Measurements from ENCODE around the gene OR1I1.
"Not testable (repeated sequence)": the region's sequence is repeated elsewhere in the genome, so short reads cannot be mapped to it uniquely, and the experiment has no call there.

OR1I1 gene

DNA sequence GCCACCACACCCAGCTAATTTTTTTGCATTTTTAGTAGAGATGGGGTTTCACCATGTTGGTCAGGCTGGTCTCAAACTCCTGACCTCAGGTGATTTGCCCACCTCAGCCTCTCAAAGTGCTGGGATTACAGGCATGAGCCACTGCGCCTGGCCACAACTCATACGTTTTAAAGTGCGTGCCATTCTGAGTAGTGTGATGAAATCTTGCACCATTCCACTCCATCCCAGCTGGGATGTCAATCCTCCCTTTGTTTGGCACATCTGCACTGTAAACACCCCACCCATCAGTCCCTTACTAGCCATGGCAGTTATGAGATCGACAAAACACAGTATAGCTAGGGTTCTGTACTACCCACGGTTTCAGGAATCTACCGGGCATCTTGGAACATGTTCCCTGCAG lies 16.0 kb downstream of the OR1I1 start:
- DNase-seq (ENCODE audit: extremely low read depth in 1 of 2, low read depth in 1 of 2): not testable (repeated sequence)

DNA sequence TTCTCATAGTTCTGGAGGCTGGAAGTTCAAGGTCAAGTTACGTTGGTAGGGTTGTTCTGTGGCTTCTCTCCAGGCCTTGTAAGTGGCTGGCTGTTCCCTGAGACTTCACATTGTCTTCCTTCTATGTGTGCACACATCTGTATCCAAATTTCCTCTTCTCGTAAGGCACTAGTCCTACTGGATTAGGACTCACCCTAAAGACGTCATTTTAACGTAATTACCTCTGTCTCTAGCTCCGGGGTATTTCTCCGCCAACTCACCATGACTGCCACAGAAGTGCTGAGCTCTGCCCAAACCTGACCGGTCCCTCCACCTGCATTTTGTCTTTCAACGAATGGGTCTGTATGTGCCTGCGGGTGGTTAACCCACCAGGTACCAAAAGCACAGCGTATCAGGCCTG lies 16.4 kb downstream of the OR1I1 start:
- no peak for DNase-seq (ENCODE audit: extremely low read depth in 1 of 2, low read depth in 1 of 2)

DNA sequence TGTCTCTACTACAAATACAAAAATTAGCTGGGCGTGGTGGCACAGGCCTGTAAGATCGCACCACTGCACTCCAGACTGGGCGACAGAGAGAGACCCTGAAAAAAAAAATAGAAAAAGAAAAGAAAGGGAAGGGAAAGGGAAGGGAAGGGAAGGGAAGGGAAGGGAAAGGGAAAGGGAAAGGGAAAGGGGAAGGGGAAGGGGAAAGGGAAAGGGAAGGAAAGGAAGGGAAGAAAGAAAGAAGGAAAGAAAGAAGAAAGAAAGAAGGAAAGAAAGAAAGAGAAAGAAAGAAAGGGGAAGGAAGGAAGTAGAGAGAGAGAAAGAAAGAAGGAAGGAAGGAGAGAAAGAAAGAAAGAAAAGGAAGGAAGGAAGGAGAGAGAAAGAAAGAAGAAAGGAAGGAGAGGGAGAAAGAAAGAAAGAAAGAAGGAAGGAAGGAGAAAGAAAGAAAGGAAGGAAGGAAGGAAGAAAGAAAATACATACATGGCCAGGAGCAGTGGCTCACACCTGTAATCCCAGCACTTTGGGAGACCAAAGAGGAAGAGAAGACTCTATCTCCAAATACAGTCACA lies 17.1 kb downstream of the OR1I1 start:
- DNase-seq (ENCODE audit: extremely low read depth in 1 of 2, low read depth in 1 of 2): no peak

DNA sequence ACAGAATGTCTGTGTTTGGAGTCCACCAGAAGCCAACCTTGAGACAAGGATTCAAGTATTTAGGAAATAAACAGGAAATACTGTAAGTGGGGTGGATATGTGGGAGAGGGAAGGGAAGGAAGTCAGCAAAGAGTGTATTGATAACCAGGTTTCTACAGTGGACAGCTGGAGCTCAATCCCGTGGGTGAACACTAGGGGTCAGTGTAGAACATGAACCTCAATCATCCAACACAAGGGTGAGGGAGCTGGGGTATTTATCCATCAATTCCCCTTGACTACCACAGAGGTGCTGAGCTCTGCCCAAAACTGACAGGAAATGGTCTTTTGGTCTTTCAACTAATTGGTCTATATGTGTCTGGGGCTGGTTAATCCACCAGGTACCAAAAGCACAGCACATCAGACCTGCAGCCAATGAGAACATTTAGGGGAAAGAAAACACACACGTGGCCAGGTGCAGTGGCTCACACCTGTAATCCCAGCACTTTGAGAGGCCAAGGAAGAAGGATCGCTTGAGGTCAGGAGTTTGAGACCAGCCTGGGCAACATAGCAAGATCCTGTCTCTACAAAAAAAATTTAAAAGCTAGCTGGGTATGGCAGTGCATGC lies 19.6 kb downstream of the OR1I1 start:
- DNase-seq (ENCODE audit: extremely low read depth in 1 of 2, low read depth in 1 of 2): no peak

DNA sequence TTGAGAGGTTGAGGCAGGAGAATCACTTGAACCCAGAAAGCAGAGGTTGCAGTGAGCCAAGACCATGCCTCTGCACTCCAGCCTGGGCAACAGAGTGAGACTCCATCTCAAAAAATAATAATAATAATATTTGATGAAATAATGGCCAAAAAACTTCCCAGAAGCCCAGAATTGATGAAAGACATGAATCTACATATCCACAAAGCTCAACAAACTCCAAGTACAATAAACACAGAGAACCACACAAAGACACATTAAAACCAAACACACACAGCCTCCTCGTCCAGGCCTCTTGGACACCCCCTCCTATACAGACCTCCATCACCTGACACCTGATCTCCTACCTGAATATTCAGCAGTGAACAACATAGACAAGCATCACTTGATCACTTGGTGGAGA lies 22.0 kb downstream of the OR1I1 start:
- no peak for DNase-seq (ENCODE audit: extremely low read depth in 1 of 2, low read depth in 1 of 2)

DNA sequence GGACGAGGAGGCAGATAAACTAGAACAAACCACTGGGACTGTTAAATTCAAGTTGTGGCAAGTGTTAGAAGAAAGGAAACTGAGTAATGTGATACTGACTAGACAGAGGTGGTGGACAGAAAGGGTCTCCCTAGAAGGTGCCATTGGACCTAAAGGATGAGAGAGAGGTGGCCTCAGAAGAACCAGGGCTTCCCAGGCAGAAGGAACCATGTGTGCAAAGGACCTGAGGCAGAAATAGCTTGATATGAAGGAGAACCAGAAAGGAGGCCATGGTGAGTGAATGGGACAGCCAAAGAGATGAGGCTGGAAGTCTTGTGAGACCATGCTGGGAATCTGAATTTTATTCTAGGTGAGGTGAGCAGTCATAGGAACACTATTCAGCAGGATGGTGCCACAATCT lies 22.4 kb downstream of the OR1I1 start:
- no peak for DNase-seq (ENCODE audit: extremely low read depth in 1 of 2, low read depth in 1 of 2)

DNA sequence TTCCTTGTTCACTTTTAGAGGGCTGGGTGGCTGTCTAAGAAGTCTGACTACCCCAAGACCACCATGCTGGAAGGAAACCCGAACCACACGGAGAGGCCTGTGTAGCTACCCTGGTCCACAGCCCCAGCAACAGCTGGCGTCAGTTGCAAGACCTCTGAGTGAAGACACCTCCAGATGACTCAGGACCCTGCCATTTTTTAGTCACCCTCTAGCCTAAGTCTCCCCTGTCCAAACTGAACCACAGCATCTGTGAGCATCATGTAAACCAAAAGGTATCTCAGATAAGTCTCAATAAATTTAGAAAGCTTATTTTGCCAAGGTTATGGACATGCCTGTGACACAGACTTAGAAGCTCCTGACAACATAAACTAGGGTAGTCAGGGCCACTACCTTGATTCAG lies 23.0 kb downstream of the OR1I1 start:
- DNase-seq (ENCODE audit: extremely low read depth in 1 of 2, low read depth in 1 of 2): no peak

DNA sequence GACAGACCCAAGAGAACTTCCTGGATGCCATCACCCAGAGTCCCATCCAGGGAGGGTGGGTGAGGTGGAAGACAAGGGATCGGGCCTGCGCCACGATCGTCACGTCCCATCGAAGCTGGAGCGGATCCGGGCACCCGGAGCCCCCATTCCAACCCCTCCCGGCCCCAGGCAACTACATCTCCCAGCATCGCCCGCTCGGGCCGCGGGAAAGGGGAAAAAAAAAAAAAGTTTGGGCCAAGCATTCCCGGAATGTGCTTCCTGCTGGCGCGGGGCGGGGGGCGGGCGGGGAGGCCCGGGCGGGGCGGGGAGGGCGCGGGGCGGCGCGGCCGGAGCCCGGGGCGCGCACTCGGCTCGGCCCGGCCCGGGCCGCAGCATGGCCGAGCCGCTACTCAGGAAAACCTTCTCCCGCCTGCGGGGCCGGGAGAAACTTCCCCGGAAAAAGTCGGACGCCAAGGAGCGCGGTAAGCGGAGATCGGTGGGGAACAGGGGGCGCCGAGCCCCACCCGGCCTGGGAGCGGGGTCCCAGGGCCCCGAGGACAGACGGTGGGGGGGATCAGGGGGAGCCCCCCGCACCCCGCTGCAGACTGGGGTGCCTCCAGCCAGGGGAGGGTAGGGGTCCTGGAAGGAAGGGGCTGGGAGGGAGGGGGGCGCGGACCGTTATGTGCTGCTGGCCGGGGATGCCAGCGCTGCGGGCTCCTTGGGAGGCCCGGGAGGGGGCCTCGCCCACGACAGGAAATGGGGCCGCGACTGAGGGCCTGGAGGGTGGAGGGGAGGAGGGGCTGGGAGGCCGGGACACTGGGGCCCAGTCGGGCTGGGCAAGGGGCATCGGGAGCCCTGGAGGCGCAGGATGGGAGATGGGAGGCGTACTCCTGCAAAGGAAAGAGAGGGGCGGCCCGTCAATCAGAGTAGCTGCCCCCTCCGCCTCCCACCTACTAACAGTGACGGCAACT lies 25.3 kb downstream of the OR1I1 start, which contains the start of gene SYDE1:
Gene SYDE1 (plus strand): TSS at position 341 of the 950 bp plus-strand sequence. CDS start 33 bp downstream, at position 374.
- DNase-seq (ENCODE audit: extremely low read depth in 1 of 2, low read depth in 1 of 2): no peak

DNA sequence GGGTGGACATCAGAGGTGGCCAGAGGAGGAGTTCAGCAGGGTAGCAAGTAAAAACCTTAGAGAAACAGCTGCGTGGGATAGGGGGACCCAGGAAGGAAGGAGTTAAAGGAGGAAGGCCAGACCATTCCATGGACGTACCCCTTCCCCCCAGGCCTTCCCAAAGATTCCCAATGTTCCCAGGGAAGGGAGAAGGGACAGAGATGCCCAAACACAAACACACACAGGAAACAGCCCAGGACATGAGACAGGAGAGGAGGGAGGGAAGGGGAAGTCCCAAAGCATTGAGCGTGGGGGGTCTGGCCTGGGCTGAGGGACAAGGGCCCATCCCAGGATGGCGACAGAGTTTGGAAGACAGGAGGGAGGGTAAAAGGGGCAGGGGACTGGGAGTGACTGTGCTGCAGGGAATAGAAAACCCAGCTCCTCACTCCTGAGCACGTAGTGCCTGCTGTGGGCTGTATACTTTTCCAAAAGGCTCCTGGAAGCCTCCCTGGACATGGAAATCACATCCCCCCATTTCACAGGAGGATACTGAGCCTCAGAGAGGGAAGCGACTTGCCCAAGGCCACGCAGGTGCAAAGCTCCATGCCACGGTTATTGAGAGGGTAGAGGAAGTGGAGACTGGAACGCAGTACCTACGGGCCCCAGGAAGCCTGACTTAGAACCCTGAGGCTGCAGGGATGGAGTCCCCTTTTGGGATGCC lies 26.3 kb downstream of the OR1I1 start:
- no peak for DNase-seq (ENCODE audit: extremely low read depth in 1 of 2, low read depth in 1 of 2)

DNA sequence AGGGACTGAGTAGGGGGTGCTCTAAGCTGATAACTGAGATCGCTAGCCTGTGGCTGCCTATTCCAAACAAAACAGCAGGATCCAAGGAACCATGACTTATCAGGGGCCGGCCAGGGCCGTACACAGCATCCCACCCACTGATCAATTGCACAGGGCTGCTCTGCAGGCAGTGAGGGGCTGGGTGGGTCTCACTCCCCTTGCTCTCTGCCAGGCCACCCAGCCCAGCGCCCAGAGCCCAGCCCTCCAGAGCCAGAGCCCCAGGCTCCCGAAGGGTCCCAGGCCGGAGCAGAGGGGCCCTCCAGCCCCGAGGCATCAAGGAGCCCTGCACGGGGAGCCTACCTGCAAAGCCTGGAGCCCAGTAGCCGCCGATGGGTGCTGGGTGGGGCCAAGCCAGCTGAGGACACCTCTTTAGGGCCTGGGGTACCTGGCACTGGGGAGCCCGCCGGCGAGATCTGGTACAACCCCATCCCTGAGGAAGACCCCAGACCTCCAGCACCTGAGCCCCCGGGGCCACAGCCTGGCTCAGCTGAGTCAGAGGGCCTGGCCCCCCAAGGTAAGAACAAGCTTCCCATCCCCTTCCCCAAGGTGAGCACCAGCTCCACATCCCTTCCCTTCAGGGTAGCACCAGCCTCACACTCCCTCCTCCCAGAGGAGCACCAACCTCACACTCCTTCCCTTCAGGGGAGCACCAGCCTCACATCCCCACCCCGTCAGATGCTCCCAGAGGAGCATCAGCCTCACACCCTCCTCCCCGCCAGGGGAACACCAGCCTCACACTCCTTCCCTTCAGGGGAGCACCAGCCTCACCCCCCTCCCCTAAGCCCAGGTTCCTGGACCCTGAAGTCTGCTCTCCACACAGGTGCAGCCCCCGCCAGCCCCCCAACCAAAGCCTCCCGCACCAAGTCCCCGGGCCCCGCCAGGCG lies 27.1 kb downstream of the OR1I1 start:
- DNase-seq (ENCODE audit: extremely low read depth in 1 of 2, low read depth in 1 of 2): no peak

DNA sequence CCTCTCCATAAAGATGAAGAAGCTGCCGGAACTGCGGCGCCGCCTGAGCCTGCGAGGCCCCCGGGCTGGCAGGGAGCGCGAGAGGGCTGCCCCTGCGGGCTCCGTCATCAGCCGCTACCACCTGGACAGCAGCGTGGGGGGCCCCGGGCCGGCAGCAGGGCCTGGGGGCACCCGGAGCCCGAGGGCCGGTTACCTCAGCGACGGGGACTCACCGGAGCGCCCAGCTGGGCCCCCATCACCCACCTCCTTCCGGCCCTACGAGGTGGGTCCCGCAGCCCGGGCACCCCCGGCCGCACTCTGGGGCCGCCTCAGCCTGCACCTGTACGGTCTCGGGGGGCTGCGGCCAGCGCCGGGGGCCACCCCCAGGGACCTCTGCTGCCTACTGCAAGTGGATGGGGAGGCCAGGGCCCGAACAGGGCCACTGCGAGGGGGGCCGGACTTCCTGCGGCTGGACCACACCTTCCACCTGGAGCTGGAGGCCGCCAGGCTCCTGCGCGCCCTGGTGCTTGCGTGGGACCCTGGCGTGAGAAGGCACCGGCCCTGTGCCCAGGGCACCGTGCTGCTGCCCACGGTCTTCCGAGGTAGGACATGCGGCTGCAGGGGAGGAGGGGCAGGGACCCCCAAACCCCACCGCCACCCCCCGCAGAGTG lies 27.9 kb downstream of the OR1I1 start:
- DNase-seq (ENCODE audit: extremely low read depth in 1 of 2, low read depth in 1 of 2): no peak

DNA sequence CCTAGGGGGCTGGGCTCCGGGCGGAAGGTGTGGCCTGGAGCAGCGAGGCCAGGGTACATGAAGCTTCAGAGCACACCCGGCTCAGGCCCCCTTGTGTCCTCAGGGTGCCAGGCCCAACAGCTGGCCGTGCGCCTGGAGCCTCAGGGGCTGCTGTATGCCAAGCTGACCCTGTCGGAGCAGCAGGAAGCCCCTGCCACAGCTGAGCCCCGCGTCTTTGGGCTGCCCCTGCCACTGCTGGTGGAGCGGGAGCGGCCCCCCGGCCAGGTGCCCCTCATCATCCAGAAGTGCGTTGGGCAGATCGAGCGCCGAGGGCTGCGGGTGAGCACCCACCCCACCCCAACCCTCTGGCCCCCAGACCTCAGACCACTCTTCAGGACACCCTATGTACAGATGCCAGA lies 28.4 kb downstream of the OR1I1 start:
- DNase-seq (ENCODE audit: extremely low read depth in 1 of 2, low read depth in 1 of 2): no peak

DNA sequence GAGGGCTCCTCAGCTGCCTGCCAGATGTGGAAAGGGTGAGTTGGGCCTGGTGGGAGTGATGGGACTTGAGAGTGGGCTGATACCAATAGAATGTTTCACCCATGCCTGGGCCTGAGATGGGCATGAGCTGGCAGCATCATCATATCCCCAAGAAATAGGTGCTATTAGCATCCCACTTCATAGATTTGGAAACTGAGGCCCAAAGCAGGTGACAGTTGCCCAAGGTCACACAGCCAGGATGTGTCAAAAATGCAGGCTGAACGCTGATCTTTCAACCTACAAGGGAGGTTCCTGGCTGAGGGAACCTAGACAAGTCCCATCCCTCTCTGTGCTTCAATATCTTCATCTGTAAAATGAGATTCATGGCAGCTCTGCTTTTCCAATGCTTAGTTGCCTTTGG lies 29.7 kb downstream of the OR1I1 start:
- DNase-seq (ENCODE audit: extremely low read depth in 1 of 2, low read depth in 1 of 2): no peak

DNA sequence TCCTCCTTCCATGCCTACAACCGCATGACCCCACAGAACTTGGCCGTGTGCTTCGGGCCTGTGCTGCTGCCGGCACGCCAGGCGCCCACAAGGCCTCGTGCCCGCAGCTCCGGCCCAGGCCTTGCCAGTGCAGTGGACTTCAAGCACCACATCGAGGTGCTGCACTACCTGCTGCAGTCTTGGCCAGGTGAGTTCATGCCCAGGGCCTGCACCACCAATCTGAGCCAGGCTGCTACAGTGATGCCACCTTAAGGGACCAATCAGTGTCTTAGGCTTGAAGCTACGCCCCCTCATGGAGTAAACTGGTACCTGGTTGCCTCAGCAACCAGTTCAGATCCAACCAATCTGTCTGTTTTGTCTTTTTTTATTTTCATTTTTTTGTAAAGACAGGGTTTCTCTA lies 30.4 kb downstream of the OR1I1 start:
- no peak for DNase-seq (ENCODE audit: extremely low read depth in 1 of 2, low read depth in 1 of 2)

DNA sequence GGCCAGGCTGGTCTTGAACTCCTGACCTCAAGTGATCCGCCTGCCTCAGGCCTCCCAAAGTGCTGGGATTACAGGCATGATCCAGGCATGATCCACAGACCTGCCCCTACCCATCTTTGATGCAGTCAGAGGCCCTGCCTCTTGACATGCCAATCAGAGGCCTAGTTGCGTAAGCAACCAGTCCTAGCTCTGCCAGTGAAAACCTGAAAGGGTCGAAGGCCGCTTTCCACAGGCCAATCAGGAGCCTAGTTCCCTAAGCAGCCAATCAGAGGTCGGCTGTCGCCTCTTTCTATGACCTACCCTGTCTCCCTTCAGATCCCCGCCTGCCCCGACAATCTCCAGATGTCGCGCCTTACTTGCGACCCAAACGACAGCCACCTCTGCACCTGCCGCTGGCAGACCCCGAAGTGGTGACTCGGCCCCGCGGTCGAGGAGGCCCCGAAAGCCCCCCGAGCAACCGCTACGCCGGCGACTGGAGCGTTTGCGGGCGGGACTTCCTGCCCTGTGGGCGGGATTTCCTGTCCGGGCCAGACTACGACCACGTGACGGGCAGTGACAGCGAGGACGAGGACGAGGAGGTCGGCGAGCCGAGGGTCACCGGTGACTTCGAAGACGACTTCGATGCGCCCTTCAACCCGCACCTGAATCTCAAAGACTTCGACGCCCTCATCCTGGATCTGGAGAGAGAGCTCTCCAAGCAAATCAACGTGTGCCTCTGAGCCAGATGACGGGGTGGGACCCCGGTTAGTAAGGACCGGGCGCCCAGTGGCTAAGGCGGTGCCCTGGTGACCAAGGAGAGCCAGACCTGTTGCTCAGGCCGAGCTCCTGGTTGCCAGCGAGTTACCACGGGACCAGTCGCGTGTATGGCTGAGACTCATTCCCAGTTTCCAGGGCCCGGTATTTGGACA lies 31.5 kb downstream of the OR1I1 start:
- no peak for DNase-seq (ENCODE audit: extremely low read depth in 1 of 2, low read depth in 1 of 2)

DNA sequence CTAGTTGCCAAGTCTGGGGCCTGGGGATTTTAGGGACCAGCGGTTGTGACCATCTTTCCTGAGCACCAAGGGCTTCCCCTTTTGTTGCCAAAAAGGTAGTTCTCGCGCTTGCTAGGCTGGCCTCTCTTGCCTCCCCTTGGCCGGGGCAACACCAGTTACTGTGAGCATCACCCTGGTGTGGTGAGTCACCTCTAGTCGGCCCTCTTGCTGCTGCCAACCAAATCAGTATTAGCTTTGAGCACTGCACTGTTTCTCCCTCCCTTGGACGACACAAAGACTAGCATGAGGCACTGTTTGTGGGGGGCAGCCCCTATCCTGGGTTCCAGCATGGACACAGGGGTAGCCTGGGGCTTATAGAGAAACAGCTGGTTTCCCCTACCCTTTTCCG lies 32.1 kb downstream of the OR1I1 start:
- no peak for DNase-seq (ENCODE audit: extremely low read depth in 1 of 2, low read depth in 1 of 2)

DNA sequence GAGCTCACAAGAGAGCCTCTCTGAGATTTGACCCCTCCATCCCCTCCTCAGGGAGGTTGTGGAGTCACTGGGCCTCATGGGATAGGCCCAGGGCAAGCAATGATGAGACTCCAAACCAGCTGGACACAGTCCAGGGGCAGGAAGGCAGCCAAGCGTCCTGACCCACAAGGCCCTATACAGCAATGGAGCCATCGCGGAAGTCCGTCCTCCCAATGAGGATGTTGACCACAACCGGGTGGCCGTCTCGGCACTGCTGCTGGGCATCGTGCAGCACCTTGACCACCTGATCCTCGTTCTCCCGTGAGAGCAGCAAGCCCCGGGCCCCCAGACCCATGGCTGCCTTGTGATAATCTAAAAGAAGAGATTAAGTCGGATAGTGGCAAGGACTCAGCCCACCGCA lies 33.1 kb downstream of the OR1I1 start:
- DNase-seq (ENCODE audit: extremely low read depth in 1 of 2, low read depth in 1 of 2): no peak

DNA sequence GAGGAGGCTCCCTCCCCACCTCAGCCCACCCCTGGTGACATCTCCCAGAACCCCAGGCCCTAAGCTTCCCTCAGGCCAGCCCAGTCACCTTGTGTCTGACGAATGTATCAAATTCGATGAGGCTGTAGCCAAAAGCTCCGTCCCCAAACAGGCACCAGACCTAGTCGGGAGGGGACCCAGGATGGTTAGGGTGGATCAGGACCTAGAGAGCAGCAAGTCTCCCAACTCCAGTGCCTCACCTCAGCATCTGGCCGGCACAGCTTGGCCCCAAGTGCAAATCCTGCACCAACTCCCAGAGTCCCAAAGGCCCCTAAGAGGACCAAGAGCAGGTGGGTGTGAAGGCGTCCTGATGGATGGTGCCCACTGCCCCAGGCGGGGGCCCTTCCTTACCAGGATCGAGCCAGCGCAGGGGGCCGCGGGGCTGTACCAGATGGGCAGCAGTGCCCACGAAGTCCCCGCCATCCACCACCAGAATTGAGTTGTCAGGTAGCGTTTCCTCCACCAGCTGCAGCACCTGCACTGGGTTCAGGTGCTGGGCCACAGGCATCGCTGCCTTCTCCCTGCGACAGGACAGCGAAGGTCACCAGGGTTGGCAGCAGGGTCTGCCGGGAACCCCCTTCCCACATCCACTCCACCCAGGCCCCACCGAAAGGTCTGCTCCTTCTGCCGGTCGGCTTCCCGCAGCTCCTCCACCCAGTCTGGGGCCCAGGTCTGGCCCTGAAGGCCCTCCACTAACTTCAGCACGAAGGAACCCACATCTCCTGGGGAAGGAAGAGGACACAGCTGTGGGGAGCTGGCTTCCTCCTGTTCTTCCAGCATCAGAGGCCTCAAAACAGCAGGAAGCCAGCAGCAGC lies 34.0 kb downstream of the OR1I1 start:
- no peak for DNase-seq (ENCODE audit: extremely low read depth in 1 of 2, low read depth in 1 of 2)
